Measurements from ENCODE around the gene AJAP1. TPM values are rescaled to one million over a fixed set of nuclear protein-coding genes. Genes with fewer than 3 reads are reported as not detected.

The AJAP1 gene
- total RNA-seq, 1 donor from 2014 or later = 0.52 TPM

GRCh38 chr1:4636644-4637380, 17.6 kb upstream of the AJAP1 start:
- H3K27me3 ChIP-seq = peaks cover 13% of the 10 kb centered on the region
- no peak for DNase-seq
- intact Hi-C loops (cut with DNase I) = no loop called here
- TF ChIP-seq CTCF (IDR thresholded peaks at IDR 0.05) = no peak
- H3K4me3 ChIP-seq = no peak overlapping the region
- no peak overlapping the region for H3K27ac ChIP-seq
- H3K9me3 ChIP-seq = no peaks in the 10 kb centered on the region
- H3K36me3 ChIP-seq = no peaks in the 10 kb centered on the region
- ATAC-seq = no peak
- H3K4me1 ChIP-seq = no peaks in the 10 kb centered on the region

GRCh38 chr1:4637616-4638344, 16.6 kb upstream of the AJAP1 start:
- no peak for DNase-seq

GRCh38 chr1:4638345-4638729, 16.1 kb upstream of the AJAP1 start:
- no peak for DNase-seq

More at GRCh38 chr1:4637616-4638344, 16.6 kb upstream of the AJAP1 start:
- no peak overlapping the region for H3K4me3 ChIP-seq
- H3K4me1 ChIP-seq = no peaks in the 10 kb centered on the region
- no peak for ATAC-seq
- intact Hi-C loops (cut with DNase I) = no loop called here
- H3K9me3 ChIP-seq = no peaks in the 10 kb centered on the region
- no peaks in the 10 kb centered on the region for H3K36me3 ChIP-seq
- no peak for TF ChIP-seq CTCF (IDR thresholded peaks at IDR 0.05)
- H3K27me3 ChIP-seq = peaks cover 19% of the 10 kb centered on the region
- H3K27ac ChIP-seq = no peak overlapping the region

GRCh38 chr1:4640931-4641330, 13.5 kb upstream of the AJAP1 start:
- no peak for ATAC-seq
- Histone ChIP-seq H3K4me3 (no peak overlapping the region), H3K27ac (no peak overlapping the region), H3K36me3 (no peaks in the 10 kb centered on the region), H3K27me3 (peaks cover 31% of the 10 kb centered on the region), H3K9me3 (no peaks in the 10 kb centered on the region), H3K4me1 (no peaks in the 10 kb centered on the region)
- TF ChIP-seq CTCF (IDR thresholded peaks at IDR 0.05) = no peak
- DNase-seq = peak; percentile 21
- intact Hi-C loops (cut with DNase I) = no loop called here

More at GRCh38 chr1:4638345-4638729, 16.1 kb upstream of the AJAP1 start:
- H3K27ac ChIP-seq = no peak overlapping the region
- no peaks in the 10 kb centered on the region for H3K36me3 ChIP-seq
- H3K9me3 ChIP-seq = no peaks in the 10 kb centered on the region
- intact Hi-C loops (cut with DNase I) = no loop called here
- ATAC-seq = peak; percentile 17
- no peaks in the 10 kb centered on the region for H3K4me1 ChIP-seq
- TF ChIP-seq CTCF (IDR thresholded peaks at IDR 0.05) = no peak
- H3K4me3 ChIP-seq = no peak overlapping the region
- peaks cover 25% of the 10 kb centered on the region for H3K27me3 ChIP-seq

GRCh38 chr1:4647391-4647790, 7.0 kb upstream of the AJAP1 start:
- ATAC-seq = no peak
- H3K4me3 ChIP-seq = no peak overlapping the region
- no peaks in the 10 kb centered on the region for H3K36me3 ChIP-seq
- peaks cover 31% of the 10 kb centered on the region for H3K27me3 ChIP-seq
- no peaks in the 10 kb centered on the region for H3K9me3 ChIP-seq
- TF ChIP-seq CTCF (IDR thresholded peaks at IDR 0.05) = no peak
- no peaks in the 10 kb centered on the region for H3K4me1 ChIP-seq
- H3K27ac ChIP-seq = no peak overlapping the region
- DNase-seq = peak; percentile 6
- intact Hi-C loops (cut with DNase I) = no loop called here
